ENCODE results near the gene DHRS3. TPM values are rescaled to one million over a fixed set of nuclear protein-coding genes. Genes with fewer than 3 reads are reported as not detected.
"Not testable (repeated sequence)": the region's sequence is repeated elsewhere in the genome, so short reads cannot be mapped to it uniquely, and the experiment has no call there.

The DHRS3 gene
- total RNA-seq, 1 donor from 2014 or later: 111 TPM

DNA sequence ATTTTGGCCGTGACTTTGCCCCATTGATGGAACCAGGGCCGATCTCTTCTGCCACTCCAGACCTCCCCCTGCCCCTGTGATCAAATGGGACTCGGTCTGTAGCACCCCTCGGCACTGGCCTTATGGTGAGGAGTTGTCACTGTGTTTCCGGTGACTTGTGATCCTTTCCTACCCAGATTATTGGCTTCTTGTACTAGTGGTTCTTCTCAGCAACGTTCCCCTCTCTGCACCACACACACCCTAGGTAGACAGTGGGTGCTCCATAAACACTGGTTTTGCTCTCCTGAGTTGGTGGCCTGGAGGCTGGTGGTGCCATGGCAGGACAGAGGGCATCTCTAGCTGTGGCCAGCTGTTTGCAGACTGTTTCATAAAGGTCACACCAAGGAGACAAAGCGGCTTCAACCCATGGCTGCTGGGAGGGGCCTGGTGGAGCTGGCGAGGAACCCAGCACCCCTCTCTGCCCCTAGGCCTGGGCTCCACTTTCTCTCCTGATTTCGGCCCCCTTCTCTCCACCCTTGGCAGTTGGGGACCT is 50.7 kb downstream of the DHRS3 start:
- peaks cover 13% of the 10 kb centered on the region for H3K4me1 ChIP-seq
- H3K27ac ChIP-seq: no peak overlapping the region
- no peaks in the 10 kb centered on the region for H3K9me3 ChIP-seq
- TF ChIP-seq POLR2A (IDR thresholded peaks at IDR 0.05) (no peak), POLR2AphosphoS5 (IDR thresholded peaks at IDR 0.05; ENCODE audit: insufficient read depth in 1 of 2, low read depth in 1 of 2) (no peak)
- TF ChIP-seq, protein P1, sequence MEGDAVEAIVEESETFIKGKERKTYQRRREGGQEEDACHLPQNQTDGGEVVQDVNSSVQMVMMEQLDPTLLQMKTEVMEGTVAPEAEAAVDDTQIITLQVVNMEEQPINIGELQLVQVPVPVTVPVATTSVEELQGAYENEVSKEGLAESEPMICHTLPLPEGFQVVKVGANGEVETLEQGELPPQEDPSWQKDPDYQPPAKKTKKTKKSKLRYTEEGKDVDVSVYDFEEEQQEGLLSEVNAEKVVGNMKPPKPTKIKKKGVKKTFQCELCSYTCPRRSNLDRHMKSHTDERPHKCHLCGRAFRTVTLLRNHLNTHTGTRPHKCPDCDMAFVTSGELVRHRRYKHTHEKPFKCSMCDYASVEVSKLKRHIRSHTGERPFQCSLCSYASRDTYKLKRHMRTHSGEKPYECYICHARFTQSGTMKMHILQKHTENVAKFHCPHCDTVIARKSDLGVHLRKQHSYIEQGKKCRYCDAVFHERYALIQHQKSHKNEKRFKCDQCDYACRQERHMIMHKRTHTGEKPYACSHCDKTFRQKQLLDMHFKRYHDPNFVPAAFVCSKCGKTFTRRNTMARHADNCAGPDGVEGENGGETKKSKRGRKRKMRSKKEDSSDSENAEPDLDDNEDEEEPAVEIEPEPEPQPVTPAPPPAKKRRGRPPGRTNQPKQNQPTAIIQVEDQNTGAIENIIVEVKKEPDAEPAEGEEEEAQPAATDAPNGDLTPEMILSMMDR (IDR thresholded peaks at IDR 0.05): no peak
- H3K4me3 ChIP-seq: no peak overlapping the region
- no peak for DNase-seq (ENCODE audit: extremely low spot score in 2 of 2)
- intact Hi-C loops (cut with DNase I): loop anchor here (1.0 kb wide), 1 partner anchor 20 kb away; no protein-coding TSS in a partner anchor
- H3K36me3 ChIP-seq: peaks cover 0 to 43% of the 10 kb centered on the region in 2 donors
- no peaks in the 10 kb centered on the region for H3K27me3 ChIP-seq

DNA sequence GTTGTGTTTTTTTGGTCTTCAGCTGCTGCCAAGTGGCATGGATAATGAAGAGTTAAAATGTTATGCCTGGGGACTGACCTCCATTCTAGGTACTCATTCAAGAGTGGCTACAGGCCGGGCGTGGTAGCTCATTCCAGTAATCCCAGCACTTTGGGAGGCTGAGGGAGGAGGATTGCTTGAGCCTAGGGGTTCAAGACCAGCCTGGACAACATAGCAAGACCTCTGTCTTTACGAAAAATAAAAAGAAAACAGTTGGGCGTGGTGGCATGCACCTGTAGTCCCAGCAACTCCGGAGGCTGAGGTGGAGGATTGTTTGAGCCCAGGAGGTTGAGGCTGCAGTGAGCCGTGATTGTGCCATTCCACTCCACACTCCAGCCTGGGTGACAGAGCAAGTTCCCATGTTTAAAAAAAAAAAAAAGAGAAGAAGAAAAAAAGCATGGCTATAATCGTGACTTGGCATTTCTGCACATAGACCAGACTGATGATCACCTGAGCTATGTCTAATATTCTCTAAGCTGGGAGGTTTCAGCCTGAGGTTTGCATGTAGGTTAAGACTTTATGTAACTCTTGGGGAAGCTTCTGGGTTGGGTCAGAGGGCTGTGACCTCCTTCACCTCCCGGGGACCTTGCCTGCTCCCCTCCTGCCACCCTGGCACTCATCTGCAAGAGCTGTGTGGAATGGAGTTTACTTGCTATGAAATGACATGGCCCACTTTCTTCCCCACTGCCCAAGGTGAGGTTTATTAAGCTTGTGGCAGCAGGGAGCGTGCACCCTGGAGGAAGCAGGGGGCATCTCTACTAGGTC is 51.3 kb downstream of the DHRS3 start:
- peaks cover 0 to 38% of the 10 kb centered on the region in 2 donors for H3K36me3 ChIP-seq
- no peak overlapping the region for H3K27ac ChIP-seq

GRCh38 chr1:12565966-12566352 is 52.1 kb downstream of the DHRS3 start:
- H3K4me3 ChIP-seq: no peak overlapping the region
- H3K36me3 ChIP-seq: peaks cover 0 to 31% of the 10 kb centered on the region in 2 donors
- no peaks in the 10 kb centered on the region for H3K27me3 ChIP-seq
- no peaks in the 10 kb centered on the region for H3K9me3 ChIP-seq
- H3K4me1 ChIP-seq: peaks cover 13% of the 10 kb centered on the region
- TF ChIP-seq POLR2AphosphoS5 (IDR thresholded peaks at IDR 0.05; ENCODE audit: insufficient read depth in 1 of 2, low read depth in 1 of 2): no peak
- TF ChIP-seq, protein P1 (IDR thresholded peaks at IDR 0.05): no peak
- no peak for TF ChIP-seq POLR2A (IDR thresholded peaks at IDR 0.05)
- H3K27ac ChIP-seq: no peak overlapping the region
- intact Hi-C loops (cut with DNase I): no loop called here
- no peak for DNase-seq (ENCODE audit: extremely low spot score in 2 of 2)

More for the DNA sequence above, 51.3 kb downstream of the DHRS3 start:
- TF ChIP-seq POLR2AphosphoS5 (IDR thresholded peaks at IDR 0.05; ENCODE audit: insufficient read depth in 1 of 2, low read depth in 1 of 2): no peak
- TF ChIP-seq, protein P1 (IDR thresholded peaks at IDR 0.05): no peak
- TF ChIP-seq POLR2A (IDR thresholded peaks at IDR 0.05): no peak
- no peak overlapping the region for H3K4me3 ChIP-seq
- H3K27me3 ChIP-seq: no peaks in the 10 kb centered on the region
- intact Hi-C loops (cut with DNase I): loop anchor here (1.0 kb wide), 1 partner anchor 19 kb away; no protein-coding TSS in a partner anchor
- DNase-seq (ENCODE audit: extremely low spot score in 2 of 2): no peak
- no peaks in the 10 kb centered on the region for H3K9me3 ChIP-seq
- H3K4me1 ChIP-seq: peaks cover 13% of the 10 kb centered on the region

GRCh38 chr1:12565094-12565965 is 52.7 kb downstream of the DHRS3 start:
- H3K36me3 ChIP-seq: peaks cover 0 to 25% of the 10 kb centered on the region in 2 donors
- no peak for DNase-seq (ENCODE audit: extremely low spot score in 2 of 2)
- no peak overlapping the region for H3K4me3 ChIP-seq
- intact Hi-C loops (cut with DNase I): no loop called here
- TF ChIP-seq POLR2A (IDR thresholded peaks at IDR 0.05): no peak
- TF ChIP-seq POLR2AphosphoS5 (IDR thresholded peaks at IDR 0.05; ENCODE audit: insufficient read depth in 1 of 2, low read depth in 1 of 2): no peak
- TF ChIP-seq, protein P1 (IDR thresholded peaks at IDR 0.05): no peak
- peak overlapping the region; percentile 72 for H3K27ac ChIP-seq
- H3K27me3 ChIP-seq: no peaks in the 10 kb centered on the region
- no peaks in the 10 kb centered on the region for H3K9me3 ChIP-seq
- peaks cover 13% of the 10 kb centered on the region for H3K4me1 ChIP-seq

- H3K4me1 ChIP-seq: peaks cover 13% of the 10 kb centered on the region
- DNase-seq (ENCODE audit: extremely low spot score in 2 of 2); H3K9me3 ChIP-seq; intact Hi-C loops (cut with DNase I); H3K4me3 ChIP-seq; H3K27me3 ChIP-seq: not testable (repeated sequence)
- peaks cover 0 to 20% of the 10 kb centered on the region in 2 donors for H3K36me3 ChIP-seq
- H3K27ac ChIP-seq: peak overlapping the region; percentile 72
These were observed 53.8 kb downstream of the DHRS3 start for GRCh38 chr1:12564251-12564650.

Data from vagina (tissue), 2 donors.